Aorta (tissue), 5 donors: ENCODE measurements around the gene ABHD6. TPM values are rescaled to one million over a fixed set of nuclear protein-coding genes. Genes with fewer than 3 reads are reported as not detected.
"Not testable (repeated sequence)": the region's sequence is repeated elsewhere in the genome, so short reads cannot be mapped to it uniquely, and the experiment has no call there.

Experiments
- ATAC-seq: fragments of 200-7000 bp; cut with Tn5 transposase; one replicate; pipeline ENCODE4 v1.9.1; 2022; ENCODE audit warnings: moderate library complexity; ENCODE audit not compliant: low FRiP score
- DNase-seq, 2 donors: peaks; one replicate each; pipeline ENCODE4 v3.0.0-alpha.2; 2020
- H3K27ac ChIP-seq, 2 donors: one replicate each; pipeline ENCODE4 v1.5.1; 2013; ENCODE audit warnings: low read length in 2 of 2, mild to moderate bottlenecking in 2 of 2, moderate library complexity in 2 of 2, control low read depth in 1 of 2, inconsistent platforms in 1 of 2, low read depth in 1 of 2
- H3K27me3 ChIP-seq, 2 donors: one replicate each; pipeline ENCODE4 v1.6.1; 2013; ENCODE audit warnings: control low read depth in 1 of 2, low read length in 1 of 2, mild to moderate bottlenecking in 1 of 2, moderate library complexity in 1 of 2; ENCODE audit not compliant: insufficient read depth in 2 of 2, control insufficient read depth in 1 of 2
- H3K36me3 ChIP-seq, 2 donors: one replicate each; pipeline ENCODE4 v1.6.1; 2013; ENCODE audit warnings: control low read depth in 1 of 2, low read length in 1 of 2, mild to moderate bottlenecking in 1 of 2; ENCODE audit not compliant: insufficient read depth in 2 of 2, control insufficient read depth in 1 of 2
- H3K4me1 ChIP-seq, 2 donors: one replicate each; pipeline ENCODE4 v1.6.1; 2013; ENCODE audit warnings: low read length in 2 of 2, control low read depth in 1 of 2, mild to moderate bottlenecking in 1 of 2, moderate library complexity in 1 of 2; ENCODE audit not compliant: insufficient read depth in 2 of 2, control insufficient read depth in 1 of 2
- H3K4me3 ChIP-seq, 2 donors: one replicate each; pipeline ENCODE4 v1.5.1; 2013; ENCODE audit warnings: low read length in 2 of 2, control low read depth in 1 of 2, mild to moderate bottlenecking in 1 of 2
- H3K9me3 ChIP-seq: one replicate; pipeline ENCODE4 v1.6.1; 2013; ENCODE audit warnings: mild to moderate bottlenecking, low read length; ENCODE audit not compliant: control insufficient read depth
- WGBS, 2 donors: extraction: QIAGEN DNeasy Blood & Tissue Kit; methylation state at CpG; one replicate each; pipeline ENCODE4 v1.1.7; 2013; 5-methylcytosine and 5-hydroxymethylcytosine counted together
- intact Hi-C, 2 donors: fragments of 100-400 bp; cut with DNase I; formaldehyde crosslinking; loops; one replicate each; pipeline versions ENCODE4 v1.14.2 to v1.15.0; 2022
- polyA plus RNA-seq, 2 donors: library from polyadenylated mRNA; stranded (reverse); fragments of 200-250 nt; gene quantifications; one replicate each; pipeline ENCODE4 v1.2.3, GENCODE V29; 2013
- total RNA-seq, 2 donors: library from RNA; stranded (reverse); fragmentation: NEBNext Ultra II Directional; extraction: Animal tissue kit (Norgen Biotek cat#: 25700); gene quantifications; one replicate each; pipeline ENCODE4 v1.2.1, GENCODE V29; 2021
- donor health status: healthy with polysubstance abuse.
- donor health status: Bipolar disorder and iron deficiency.
- donor health status: DM: no; HTN: no; CAD: no.
- donor health status: DM: no; HTN: no; CAD: no.
- donor health status: DM: yes; HTN: yes; CAD: no.

The ABHD6 gene
- total and polyA plus RNA-seq, 4 donors: 5.9 to 10.4 (median 7.3) TPM

GRCh38 chr3:58271901-58272501, 34.4 kb downstream of the ABHD6 start:
- Histone ChIP-seq H3K4me3 (no peak overlapping the region), H3K9me3 (no peaks in the 10 kb centered on the region), H3K27me3 (no peaks in the 10 kb centered on the region), H3K27ac (no peak overlapping the region), H3K36me3 (peaks cover 0 to 7% of the 10 kb centered on the region in 2 donors), H3K4me1 (peaks cover 0 to 2% of the 10 kb centered on the region in 2 donors)
- peak in 1 of 2 donors; percentile 71 for DNase-seq
- WGBS, 2 donors: 80 to 81% methylated on average over 7 of the region's 7 CpGs
- no peak for ATAC-seq
- intact Hi-C loops: no loop called here

- no peaks in the 10 kb centered on the region for H3K9me3 ChIP-seq
- no peak for DNase-seq
- intact Hi-C loops: no loop called here
- no peak for ATAC-seq
- H3K27me3 ChIP-seq: no peaks in the 10 kb centered on the region
- H3K4me1 ChIP-seq: peaks cover 0 to 2% of the 10 kb centered on the region in 2 donors
- no peak overlapping the region for H3K4me3 ChIP-seq
- peaks cover 0 to 7% of the 10 kb centered on the region in 2 donors for H3K36me3 ChIP-seq
- H3K27ac ChIP-seq: no peak overlapping the region
- WGBS, 2 donors: 79 to 81% methylated on average over 3 of the region's 3 CpGs
Observed at GRCh38 chr3:58272891-58273290, 35.3 kb downstream of the ABHD6 start.

GRCh38 chr3:58273362-58273761, 35.8 kb downstream of the ABHD6 start:
- DNase-seq, H3K27me3 ChIP-seq, ATAC-seq, H3K4me1 ChIP-seq, H3K27ac ChIP-seq, H3K36me3 ChIP-seq, H3K9me3 ChIP-seq, H3K4me3 ChIP-seq, intact Hi-C loops: not testable (repeated sequence)
- WGBS, 2 donors: 96 to 98% methylated on average over 3 of the region's 3 CpGs

GRCh38 chr3:58274027-58274614, 36.5 kb downstream of the ABHD6 start:
- no peak overlapping the region for H3K27ac ChIP-seq
- no peaks in the 10 kb centered on the region for H3K27me3 ChIP-seq
- 63 to 67% methylated on average over 3 of the region's 3 CpGs for WGBS, 2 donors
- intact Hi-C loops: no loop called here
- peaks cover 0 to 3% of the 10 kb centered on the region in 2 donors for H3K36me3 ChIP-seq
- ATAC-seq (no peak), DNase-seq (no peak)
- no peak overlapping the region for H3K4me3 ChIP-seq
- H3K9me3 ChIP-seq: no peaks in the 10 kb centered on the region
- H3K4me1 ChIP-seq: peaks cover 0 to 2% of the 10 kb centered on the region in 2 donors

- WGBS, 2 donors: 72 to 81% methylated on average over 7 of the region's 7 CpGs
- no peaks in the 10 kb centered on the region for H3K4me1 ChIP-seq
- no peaks in the 10 kb centered on the region for H3K27me3 ChIP-seq
- H3K36me3 ChIP-seq: peaks cover 0 to 6% of the 10 kb centered on the region in 2 donors
- ATAC-seq (no peak), DNase-seq (no peak)
- H3K27ac ChIP-seq: no peak overlapping the region
- H3K9me3 ChIP-seq: no peaks in the 10 kb centered on the region
- H3K4me3 ChIP-seq: no peak overlapping the region
- intact Hi-C loops: no loop called here
Observed at GRCh38 chr3:58281069-58281468, 43.5 kb downstream of the ABHD6 start.

- Histone ChIP-seq H3K36me3 (peaks cover 0 to 6% of the 10 kb centered on the region in 2 donors), H3K27me3 (no peaks in the 10 kb centered on the region), H3K4me3 (no peak overlapping the region), H3K4me1 (no peaks in the 10 kb centered on the region), H3K9me3 (no peaks in the 10 kb centered on the region), H3K27ac (no peak overlapping the region)
- no peak for DNase-seq
- 82 to 84% methylated on average over 7 of the region's 7 CpGs for WGBS, 2 donors
- intact Hi-C loops: no loop called here
- no peak for ATAC-seq
Observed at GRCh38 chr3:58285334-58285733, 47.7 kb downstream of the ABHD6 start.

- peaks cover 0 to 4% of the 10 kb centered on the region in 2 donors for H3K36me3 ChIP-seq
Observed at GRCh38 chr3:58287354-58287753, 49.8 kb downstream of the ABHD6 start.

GRCh38 chr3:58288011-58288728, 50.6 kb downstream of the ABHD6 start:
- Histone ChIP-seq H3K4me1 (no peaks in the 10 kb centered on the region), H3K27ac (no peak overlapping the region), H3K36me3 (peaks cover 0 to 4% of the 10 kb centered on the region in 2 donors), H3K9me3 (no peaks in the 10 kb centered on the region), H3K4me3 (no peak overlapping the region), H3K27me3 (no peaks in the 10 kb centered on the region)
- intact Hi-C loops: no loop called here
- ATAC-seq (no peak), DNase-seq (no peak)
- 85 to 89% methylated on average over 4 of the region's 4 CpGs for WGBS, 2 donors

More at GRCh38 chr3:58287354-58287753, 49.8 kb downstream of the ABHD6 start:
- DNase-seq (no peak), ATAC-seq (no peak)
- H3K27ac ChIP-seq: no peak overlapping the region
- intact Hi-C loops: no loop called here
- no peaks in the 10 kb centered on the region for H3K27me3 ChIP-seq
- no peak overlapping the region for H3K4me3 ChIP-seq
- WGBS, 2 donors: 94 to 95% methylated on average over 6 of the region's 6 CpGs
- H3K9me3 ChIP-seq: no peaks in the 10 kb centered on the region
- no peaks in the 10 kb centered on the region for H3K4me1 ChIP-seq
